DMS79 treated with DMSO at 0.1 percent for 48 hours (cell line): ENCODE results near the gene NGB.
"Not testable (repeated sequence)": the region's sequence is repeated elsewhere in the genome, so short reads cannot be mapped to it uniquely, and the experiment has no call there.

Experiments
- DNase-seq: peaks from one replicate; lab custom pipeline; 2025; lab: John Stamatoyannopoulos, UW

The NGB gene, protein sequence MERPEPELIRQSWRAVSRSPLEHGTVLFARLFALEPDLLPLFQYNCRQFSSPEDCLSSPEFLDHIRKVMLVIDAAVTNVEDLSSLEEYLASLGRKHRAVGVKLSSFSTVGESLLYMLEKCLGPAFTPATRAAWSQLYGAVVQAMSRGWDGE

DNA sequence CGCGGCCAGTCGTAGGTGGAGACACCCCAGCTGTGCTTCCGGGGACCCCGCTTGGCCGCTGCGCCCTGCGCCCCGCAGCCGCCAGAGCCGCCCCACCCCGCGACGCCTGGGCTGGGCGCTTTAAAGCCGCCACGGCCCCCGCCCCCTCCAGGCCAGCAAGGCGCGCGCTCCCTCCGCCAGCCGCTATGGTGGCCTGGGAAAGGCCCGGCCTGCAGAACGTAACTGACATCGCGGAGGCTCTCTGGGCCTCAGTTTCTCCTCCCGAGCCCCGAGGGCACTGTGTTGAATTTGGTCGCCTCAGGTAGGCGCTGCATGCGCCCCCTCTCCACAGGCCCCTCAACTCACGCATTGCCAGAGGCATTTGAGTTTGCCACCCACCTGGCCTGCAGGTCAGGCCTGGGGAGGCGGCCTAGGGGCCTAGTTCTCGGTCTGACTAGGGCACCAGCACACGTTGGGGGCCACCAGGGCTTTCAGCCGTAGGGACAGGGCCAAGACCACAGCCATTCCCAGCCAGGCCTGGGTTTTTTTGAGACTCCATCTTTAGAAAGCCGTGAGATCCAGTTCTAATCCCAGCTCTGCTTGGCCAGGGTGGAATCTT lies at the start of gene NGB:
Gene NGB (minus strand): TSS at position 94 of the 598 bp plus-strand sequence. CDS start 269 bp downstream, outside the sequence.
- peak; percentile 32 for DNase-seq

- DNase-seq, result peak; percentile 94
These were observed 49.4 kb upstream of the NGB start, which contains the start of gene POMT2 for GRCh38 chr14:77320238-77320935. Gene POMT2, minus strand, starts transcription at chr14:77320883. Its CDS starts 202 bp downstream, at chr14:77320681.

DNA sequence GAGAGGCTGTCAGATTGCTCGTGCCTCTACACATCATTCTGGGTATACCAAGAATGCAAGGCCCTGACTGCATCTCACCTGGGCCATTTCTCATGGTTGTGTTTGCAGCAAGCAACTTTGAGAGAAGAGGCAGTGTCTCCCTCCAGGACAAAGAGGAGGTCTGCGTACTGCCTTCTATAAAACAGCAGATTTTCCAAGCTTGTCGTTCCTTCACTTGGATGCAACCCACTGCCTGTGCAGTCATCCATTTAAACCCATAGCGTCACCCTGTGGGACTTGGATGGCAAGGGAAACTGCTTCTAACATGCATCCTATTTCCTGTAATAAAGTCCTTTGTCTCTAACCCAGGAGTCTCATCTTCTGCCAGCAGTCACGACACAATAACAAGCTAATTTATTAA lies 48.4 kb upstream of the NGB start:
- peak; percentile 71 for DNase-seq

- not testable (repeated sequence) for DNase-seq
These were observed 47.8 kb upstream of the NGB start for GRCh38 chr14:77318756-77319155.

- DNase-seq, result no peak
These were observed 47.1 kb upstream of the NGB start for GRCh38 chr14:77318006-77318553.

DNA sequence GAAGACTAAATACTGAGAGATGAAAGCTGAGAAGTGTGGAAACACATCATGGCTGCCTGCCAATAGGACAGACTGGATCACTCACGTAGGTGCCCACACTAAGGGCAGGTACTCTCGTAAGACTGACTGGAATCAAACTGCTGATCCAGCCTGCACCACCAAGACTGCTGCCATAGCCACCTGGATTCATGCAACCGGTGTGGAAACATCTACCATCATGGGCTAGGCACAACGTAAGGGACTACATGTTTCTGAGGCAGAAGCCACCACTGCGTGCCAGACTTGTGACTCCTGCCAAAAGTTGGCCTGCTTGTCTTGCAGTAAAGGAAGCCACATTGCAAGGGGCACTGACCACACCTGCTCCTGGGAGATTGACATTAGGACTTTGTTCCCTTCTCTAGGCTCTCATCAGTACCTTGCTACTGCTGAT lies 45.9 kb upstream of the NGB start:
- DNase-seq, result peak; percentile 85

GRCh38 chr14:77316195-77316505 lies 45.1 kb upstream of the NGB start:
- DNase-seq, result no peak

DNA sequence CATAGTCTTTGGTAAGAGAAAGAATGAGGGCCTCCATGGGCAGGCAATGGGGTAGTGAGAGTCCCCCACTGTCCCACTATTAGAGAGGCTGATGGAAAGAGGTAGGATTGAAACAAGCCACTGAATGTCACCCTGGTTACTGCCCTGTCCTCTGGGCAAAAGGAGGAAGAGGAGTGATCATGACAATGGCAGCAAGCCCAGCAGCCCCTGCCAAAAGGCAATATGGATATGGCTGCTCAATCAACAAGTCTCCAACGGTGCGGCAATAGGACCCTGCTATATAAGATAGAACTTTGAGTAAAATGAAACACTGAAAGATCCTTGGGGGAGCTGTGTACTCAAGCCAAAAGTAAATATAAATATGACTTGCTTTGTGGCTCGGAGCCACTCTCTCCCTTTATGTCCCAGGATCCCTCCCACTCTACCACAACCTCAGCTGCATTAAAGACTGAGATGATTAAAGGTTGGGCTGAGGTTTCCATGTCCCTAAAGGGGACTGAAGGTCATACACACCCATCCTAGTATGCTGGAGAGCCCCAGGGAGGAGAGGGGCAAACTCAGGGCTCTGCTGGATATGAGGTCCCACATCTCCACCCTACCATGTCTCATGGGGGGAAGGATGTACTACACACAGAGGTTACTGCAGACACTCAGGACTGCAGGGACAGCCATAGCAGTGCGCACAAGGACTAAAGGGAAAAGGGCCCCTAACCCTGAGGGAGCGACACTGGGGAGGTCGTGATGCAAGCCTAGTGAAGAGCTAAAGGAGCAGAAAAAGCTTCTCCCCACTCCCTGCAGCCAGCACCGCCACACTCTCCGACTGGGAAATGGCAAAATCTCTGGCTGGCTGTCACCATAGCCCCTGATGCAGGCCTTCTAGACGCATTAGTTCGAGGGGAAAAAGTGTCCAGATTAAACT lies 43.8 kb upstream of the NGB start:
- DNase-seq, result no peak

DNA sequence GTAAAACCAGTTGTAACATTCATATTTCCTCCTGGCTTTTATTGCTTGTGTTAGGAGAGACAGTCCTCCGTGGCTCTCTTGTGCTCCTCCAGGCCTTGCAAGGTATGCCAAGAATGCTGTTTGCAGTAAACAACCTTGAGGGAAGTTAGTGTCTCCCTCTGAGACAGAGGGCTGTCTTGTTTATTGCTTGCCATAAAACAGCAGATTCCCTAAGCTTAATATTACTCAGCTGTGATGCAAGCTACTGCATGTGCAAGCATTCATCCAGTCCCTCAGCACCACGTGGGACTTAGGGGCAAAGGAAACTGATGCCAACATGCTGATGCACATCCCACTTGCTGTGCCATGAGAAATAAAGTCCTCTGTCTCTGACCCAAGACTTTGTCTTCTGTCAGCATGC lies 43.0 kb upstream of the NGB start:
- DNase-seq, result no peak

DNA sequence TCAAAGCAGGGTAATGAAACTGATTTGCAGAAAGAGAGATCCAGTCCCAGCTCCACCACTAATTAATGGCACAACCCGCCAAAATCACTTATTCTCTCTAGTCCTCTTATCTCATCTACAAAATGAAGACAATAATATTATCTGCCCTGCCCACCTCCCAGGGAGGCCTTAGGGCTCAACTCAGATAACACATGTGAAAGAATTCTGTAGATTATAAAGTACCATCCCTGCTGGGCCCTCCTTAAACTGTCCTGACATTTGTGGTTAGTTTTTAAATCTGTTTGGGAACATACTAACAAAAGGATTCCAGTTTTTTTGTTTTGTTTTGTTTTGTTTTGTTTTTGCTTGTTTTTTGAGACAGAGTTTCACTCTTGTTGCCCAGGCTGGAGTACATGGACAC lies 42.4 kb upstream of the NGB start:
- no peak for DNase-seq

DNA sequence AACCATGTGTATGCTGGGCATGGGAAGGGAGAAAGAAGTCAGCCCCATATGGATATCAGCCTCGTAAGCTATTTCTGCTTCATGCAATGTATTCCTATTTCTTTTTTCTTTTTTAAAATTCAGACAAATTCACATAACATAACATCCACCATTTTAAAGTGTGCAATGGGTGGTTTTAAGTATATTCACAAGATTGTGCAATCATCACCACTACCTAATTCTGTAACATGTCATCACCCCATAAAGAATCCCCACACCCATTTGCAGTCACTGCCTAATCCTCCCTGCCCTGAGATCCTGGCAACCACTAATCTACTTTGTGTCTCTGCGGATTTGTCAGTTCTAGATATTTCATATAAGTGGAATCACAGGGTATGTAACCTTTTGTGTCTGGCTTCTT lies 40.2 kb upstream of the NGB start:
- DNase-seq, result no peak

DNA sequence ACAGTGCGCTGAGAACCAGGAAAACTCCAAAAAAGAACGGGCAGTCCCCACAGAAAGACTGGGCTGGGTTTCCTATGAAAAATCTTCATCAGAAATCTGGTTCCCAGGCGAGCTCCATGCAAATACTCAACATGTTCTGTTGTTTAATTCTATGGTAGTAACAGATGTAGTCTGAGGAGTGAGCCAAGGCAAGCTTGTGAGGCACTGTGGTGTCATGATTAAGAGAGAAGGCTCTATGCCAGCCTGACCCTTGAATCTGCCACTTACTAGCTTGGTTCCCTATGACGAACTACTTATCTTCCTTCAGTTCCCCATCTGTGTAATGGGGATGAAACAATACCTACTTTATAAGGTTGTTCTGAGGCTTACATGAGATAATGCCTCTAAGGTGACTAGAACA lies 39.0 kb upstream of the NGB start:
- no peak for DNase-seq

DNA sequence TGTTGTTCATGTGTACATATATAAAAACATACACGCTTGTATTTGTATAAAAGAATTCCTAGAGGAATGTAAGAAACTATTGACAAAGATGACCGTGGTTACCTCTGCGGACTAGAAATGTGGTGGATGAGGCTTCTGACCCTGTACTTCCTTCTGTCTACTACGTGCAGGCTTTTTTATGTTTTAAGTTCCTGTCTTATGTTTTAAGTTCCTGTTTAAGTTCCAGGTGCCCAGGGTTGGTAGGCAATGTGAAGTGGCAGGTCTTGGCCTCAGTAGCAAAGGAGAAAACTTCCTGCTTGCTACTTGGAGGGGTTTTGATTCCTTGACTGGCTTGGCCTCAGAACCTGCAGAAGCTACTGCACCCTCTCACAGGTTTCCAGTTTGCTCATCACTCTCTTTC lies 38.1 kb upstream of the NGB start:
- no peak for DNase-seq

DNA sequence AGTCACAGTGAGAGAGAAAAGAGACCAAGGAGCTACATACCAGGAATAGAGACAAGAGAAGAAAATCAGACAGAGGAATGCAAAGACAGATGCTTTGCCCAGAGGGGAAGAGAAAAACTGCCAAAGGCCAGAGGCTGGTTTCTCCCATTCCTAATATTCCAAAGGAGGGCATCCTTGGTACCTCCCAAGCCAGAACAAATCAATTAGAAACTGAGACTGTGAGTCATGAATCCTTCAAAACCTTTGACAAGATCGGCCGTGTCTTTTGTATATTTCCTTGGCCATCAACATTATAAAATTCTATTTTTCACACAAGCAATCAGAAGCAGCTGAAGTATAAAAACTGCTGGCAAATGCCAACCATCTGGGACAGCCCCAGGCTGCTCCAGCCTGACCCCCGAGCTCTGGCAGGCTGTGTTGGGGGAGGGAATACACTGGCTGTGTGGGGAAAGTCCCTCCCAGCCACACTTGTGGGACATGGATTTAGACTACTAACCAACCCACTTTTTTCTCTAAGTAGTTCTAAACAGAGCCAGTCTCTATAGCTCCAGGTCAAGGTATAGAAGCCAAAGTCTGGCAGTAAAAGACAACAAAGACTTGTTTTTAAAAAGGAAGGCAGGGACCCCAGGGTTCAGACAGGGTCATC lies 36.0 kb upstream of the NGB start:
- DNase-seq, result no peak

- no peak for DNase-seq
These were observed 35.4 kb upstream of the NGB start for GRCh38 chr14:77306416-77306815.

DNA sequence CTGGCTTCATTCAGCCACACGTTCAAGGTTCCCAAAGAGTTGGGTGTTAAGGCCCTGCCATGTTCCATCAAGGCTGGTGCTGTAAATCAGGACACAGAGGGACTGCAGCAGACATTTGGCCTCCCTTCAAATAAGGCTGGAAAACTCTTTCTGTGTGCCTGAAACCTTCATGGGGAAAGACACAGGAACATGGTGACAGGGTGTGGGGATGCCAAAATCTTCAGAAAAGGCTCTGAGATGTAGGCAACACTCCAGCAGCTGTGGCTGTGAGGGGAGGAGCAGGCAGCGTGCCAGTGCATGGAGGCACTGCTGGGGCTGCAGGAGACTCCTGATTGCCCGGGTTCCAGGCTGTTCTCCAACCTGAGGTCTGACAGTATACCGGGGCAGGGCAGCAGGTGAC lies 34.7 kb upstream of the NGB start:
- DNase-seq, result no peak

GRCh38 chr14:77303417-77304156 lies 32.6 kb upstream of the NGB start:
- DNase-seq, result peak; percentile 77

- no peak for DNase-seq
These were observed 31.9 kb upstream of the NGB start for GRCh38 chr14:77302926-77303325.

- peak; percentile 21 for DNase-seq
These were observed 30.1 kb upstream of the NGB start for GRCh38 chr14:77301103-77301502.

GRCh38 chr14:77299771-77300170 lies 28.8 kb upstream of the NGB start:
- DNase-seq, result no peak

GRCh38 chr14:77296906-77297305 lies 25.9 kb upstream of the NGB start:
- DNase-seq, result no peak
